SK-N-MC (cell line): Measurements from ENCODE around the gene PAK5.

ENCODE experiments used
- DNase-seq: peaks from one replicate; pipeline ENCODE4 v3.0.0-alpha.2; 2011; ENCODE audit warnings: low read depth, low spot score
- H3K27ac ChIP-seq: fragments of 200-600 bp; sonication (generic); 2 replicates; pipeline ENCODE4 v1.5.1; 2016; ENCODE audit warnings: mixed run types
- H3K36me3 ChIP-seq: fragments of 200-600 bp; sonication (generic); 2 replicates; pipeline ENCODE4 v1.6.1; 2017; ENCODE audit warnings: antibody characterized with exemption, low read length, mixed read lengths; ENCODE audit not compliant: insufficient read depth
- H3K4me3 ChIP-seq: fragments of 200-600 bp; sonication (generic); 2 replicates; pipeline ENCODE4 v1.5.1; 2016
- H3K9ac ChIP-seq: fragments of 200-600 bp; sonication (generic); 2 replicates; pipeline ENCODE4 v1.8.0; 2017; ENCODE audit warnings: mixed run types, mixed read lengths; ENCODE audit not compliant: insufficient read length
- H3K9me3 ChIP-seq: fragments of 200-600 bp; sonication (generic); 2 replicates; pipeline ENCODE4 v1.6.1; 2017; ENCODE audit warnings: low read depth, mild to moderate bottlenecking, antibody characterized with exemption, low read length, moderate library complexity, mixed read lengths
- EZH2 ChIP-seq: fragments of 200-600 bp; sonication (generic); IDR thresholded peaks from one replicate; pipeline ENCODE4 v1.6.1; 2017; ENCODE audit warnings: antibody characterized with exemption
- FOXP2 ChIP-seq: optimal IDR thresholded peaks from 2 replicates; pipeline ENCODE3; 2011; ENCODE audit warnings: mild to moderate bottlenecking, moderate library complexity; ENCODE audit not compliant: insufficient read depth; ENCODE audit errors: extremely low read length, control extremely low read depth
- POLR2AphosphoS5 ChIP-seq: IDR thresholded peaks from 2 replicates; pipeline ENCODE4 v1.6.1; 2012; ENCODE audit warnings: mild to moderate bottlenecking, low read depth, low read length, borderline replicate concordance

Gene PAK5

GRCh38 chr20:9571783-9572182 lies 267.1 kb downstream of the PAK5 start:
- Histone ChIP-seq H3K9me3 (no peaks in the 10 kb centered on the region), H3K36me3 (no peaks in the 10 kb centered on the region), H3K9ac (no peak overlapping the region), H3K4me3 (no peak overlapping the region), H3K27ac (no peak overlapping the region)
- DNase-seq, result no peak
- TF ChIP-seq EZH2, result no peak
- no peak for TF ChIP-seq POLR2AphosphoS5
- TF ChIP-seq FOXP2, result no peak

GRCh38 chr20:9570612-9571011 lies 268.3 kb downstream of the PAK5 start:
- H3K27ac ChIP-seq, result no peak overlapping the region
- no peak for DNase-seq
- H3K9me3 ChIP-seq, result no peaks in the 10 kb centered on the region
- H3K9ac ChIP-seq, result no peak overlapping the region
- H3K36me3 ChIP-seq, result no peaks in the 10 kb centered on the region
- TF ChIP-seq POLR2AphosphoS5, result no peak
- TF ChIP-seq EZH2, result no peak
- TF ChIP-seq FOXP2, result no peak
- no peak overlapping the region for H3K4me3 ChIP-seq

GRCh38 chr20:9566977-9567376 lies 271.9 kb downstream of the PAK5 start:
- no peak for DNase-seq
- H3K9me3 ChIP-seq, result no peaks in the 10 kb centered on the region
- H3K27ac ChIP-seq, result no peak overlapping the region
- no peaks in the 10 kb centered on the region for H3K36me3 ChIP-seq
- TF ChIP-seq EZH2 (no peak), FOXP2 (no peak), POLR2AphosphoS5 (no peak)
- H3K9ac ChIP-seq, result no peak overlapping the region
- no peak overlapping the region for H3K4me3 ChIP-seq

- H3K4me3 ChIP-seq, result no peak overlapping the region
- no peak overlapping the region for H3K27ac ChIP-seq
- no peak overlapping the region for H3K9ac ChIP-seq
- TF ChIP-seq POLR2AphosphoS5 (no peak), FOXP2 (no peak), EZH2 (no peak)
- H3K9me3 ChIP-seq, result no peaks in the 10 kb centered on the region
- H3K36me3 ChIP-seq, result no peaks in the 10 kb centered on the region
- no peak for DNase-seq
These were observed 272.8 kb downstream of the PAK5 start for GRCh38 chr20:9565910-9566550.

GRCh38 chr20:9557411-9557810 lies 281.5 kb downstream of the PAK5 start:
- Histone ChIP-seq H3K9ac (no peak overlapping the region), H3K27ac (no peak overlapping the region), H3K9me3 (no peaks in the 10 kb centered on the region), H3K4me3 (no peak overlapping the region), H3K36me3 (no peaks in the 10 kb centered on the region)
- DNase-seq, result no peak
- TF ChIP-seq EZH2, result no peak
- TF ChIP-seq POLR2AphosphoS5, result no peak

- DNase-seq, result no peak
- H3K27ac ChIP-seq, result no peak overlapping the region
- H3K9me3 ChIP-seq, result no peaks in the 10 kb centered on the region
- H3K9ac ChIP-seq, result no peak overlapping the region
- H3K36me3 ChIP-seq, result no peaks in the 10 kb centered on the region
- TF ChIP-seq FOXP2, result no peak
- TF ChIP-seq POLR2AphosphoS5, result no peak
- no peak for TF ChIP-seq EZH2
- H3K4me3 ChIP-seq, result no peak overlapping the region
These were observed 283.1 kb downstream of the PAK5 start for GRCh38 chr20:9555781-9556180.

GRCh38 chr20:9551808-9552550 lies 286.9 kb downstream of the PAK5 start:
- Histone ChIP-seq H3K27ac (no peak overlapping the region), H3K36me3 (no peaks in the 10 kb centered on the region), H3K9me3 (no peaks in the 10 kb centered on the region), H3K4me3 (no peak overlapping the region), H3K9ac (no peak overlapping the region)
- no peak for DNase-seq
- no peak for TF ChIP-seq POLR2AphosphoS5
- TF ChIP-seq EZH2, result no peak
- TF ChIP-seq FOXP2, result no peak

- DNase-seq, result no peak
- H3K9ac ChIP-seq, result no peak overlapping the region
- TF ChIP-seq EZH2 (no peak), FOXP2 (no peak), POLR2AphosphoS5 (no peak)
- no peak overlapping the region for H3K27ac ChIP-seq
- no peaks in the 10 kb centered on the region for H3K36me3 ChIP-seq
- no peaks in the 10 kb centered on the region for H3K9me3 ChIP-seq
- no peak overlapping the region for H3K4me3 ChIP-seq
These were observed 288.0 kb downstream of the PAK5 start for GRCh38 chr20:9550871-9551270.

- no peak for DNase-seq
- no peak overlapping the region for H3K4me3 ChIP-seq
- no peaks in the 10 kb centered on the region for H3K9me3 ChIP-seq
- H3K9ac ChIP-seq, result no peak overlapping the region
- no peak overlapping the region for H3K27ac ChIP-seq
- H3K36me3 ChIP-seq, result no peaks in the 10 kb centered on the region
- TF ChIP-seq EZH2, result no peak
- no peak for TF ChIP-seq POLR2AphosphoS5
- no peak for TF ChIP-seq FOXP2
These were observed 288.6 kb downstream of the PAK5 start for GRCh38 chr20:9550283-9550682.
